B cell (primary cell): ENCODE results near the gene PARD6G. TPM values are rescaled to one million over a fixed set of nuclear protein-coding genes. Genes with fewer than 3 reads are reported as not detected.

ENCODE experiments used
- ATAC-seq: fragments of 200-7000 bp; cut with Tn5 transposase; one replicate; pipeline ENCODE4 v1.10.0; 2021; ENCODE audit warnings: low read depth, mild to moderate bottlenecking, moderate number of reproducible peaks, moderate library complexity
- CTCF ChIA-PET: fragments of 350-600 bp; sonication (Branson Sonifier 250); formaldehyde crosslinking; loops from one replicate; lab custom pipeline; 2021; ENCODE audit warnings: antibody characterized with exemption, inconsistent platforms; lab: Charles Lee
- POLR2A ChIA-PET: fragments of 350-600 bp; sonication (Branson Sonifier 250); formaldehyde crosslinking; loops from one replicate; lab custom pipeline; 2021; ENCODE audit warnings: antibody characterized with exemption; lab: Charles Lee
- DNase-seq: peaks from one replicate; pipeline ENCODE4 v3.0.0; 2013
- H2AFZ ChIP-seq: 2 replicates; pipeline ENCODE4 v1.6.1; 2012; ENCODE audit warnings: mild to moderate bottlenecking, low read depth, low read length; ENCODE audit not compliant: insufficient read depth, poor library complexity, severe bottlenecking
- H3K27ac ChIP-seq, 2 donors: 1 replicate in 1 of 2; 2 replicates in 1 of 2; pipeline ENCODE4 v1.5.1; 2012 to 2013; ENCODE audit warnings: low read length in 2 of 2, mild to moderate bottlenecking in 2 of 2, moderate library complexity in 1 of 2
- H3K27me3 ChIP-seq, 4 experiments: fragments of 200-600 bp in 1 of 4; sonication (generic) in 1 of 4; replicated peaks in 1 of 4; 1 replicate in 2 of 4; 2 replicates in 2 of 4; pipeline versions ENCODE4 v1.6.1 to v1.7.0; 2013 to 2016; ENCODE audit warnings: low read length in 3 of 4, mild to moderate bottlenecking in 2 of 4, mixed read lengths in 1 of 4, moderate library complexity in 1 of 4; ENCODE audit not compliant: insufficient read depth in 4 of 4, control insufficient read depth in 3 of 4; ENCODE audit errors: control extremely low read depth in 1 of 4
- H3K36me3 ChIP-seq, 2 experiments: replicated peaks in 1 of 2; 1 replicate in 1 of 2; 2 replicates in 1 of 2; pipeline versions ENCODE4 v1.6.1 to v1.7.1; 2013; ENCODE audit warnings: low read length in 1 of 2; ENCODE audit not compliant: insufficient read depth in 2 of 2, control insufficient read depth in 1 of 2; ENCODE audit errors: control extremely low read depth in 1 of 2, extremely low read depth in 1 of 2
- H3K4me1 ChIP-seq, 2 donors: fragments of 200-600 bp in 1 of 2; sonication (generic) in 1 of 2; 1 replicate in 1 of 2; 2 replicates in 1 of 2; pipeline versions ENCODE4 v1.5.1 to v1.6.1; 2013 to 2017; ENCODE audit warnings: low read length in 2 of 2; ENCODE audit not compliant: control insufficient read depth in 2 of 2, insufficient read depth in 2 of 2
- H3K4me2 ChIP-seq: replicated peaks from 2 replicates; pipeline ENCODE3; 2012; ENCODE audit warnings: mild to moderate bottlenecking, low read depth, low read length; ENCODE audit not compliant: poor library complexity, severe bottlenecking
- H3K4me3 ChIP-seq, 5 experiments: fragments of 200-600 bp in 1 of 5; sonication (generic) in 1 of 5; 1 replicate in 3 of 5; 2 replicates in 2 of 5; pipeline versions ENCODE4 v1.5.1 to v1.7.0; 2011 to 2016; ENCODE audit warnings: low read length in 4 of 5, mild to moderate bottlenecking in 4 of 5, low read depth in 2 of 5, control low read depth in 1 of 5, moderate library complexity in 1 of 5; ENCODE audit not compliant: insufficient read depth in 1 of 5; ENCODE audit errors: control extremely low read depth in 1 of 5, extremely low read depth in 1 of 5
- H3K79me2 ChIP-seq: fragments of 200-600 bp; sonication (generic); one replicate; pipeline ENCODE4 v1.6.0; 2016; ENCODE audit warnings: low read length; ENCODE audit not compliant: control insufficient read depth, insufficient read depth
- H3K9ac ChIP-seq: fragments of 200-600 bp; sonication (generic); 2 replicates; pipeline ENCODE4 v1.6.1; 2017; ENCODE audit warnings: mild to moderate bottlenecking, low read length, moderate library complexity
- H3K9me3 ChIP-seq, 3 donors: one replicate each; pipeline versions ENCODE4 v1.6.1 to v1.7.1; 2013; ENCODE audit warnings: low read length in 2 of 3; ENCODE audit not compliant: control insufficient read depth in 2 of 3, insufficient read depth in 1 of 3; ENCODE audit errors: control extremely low read depth in 1 of 3
- H4K20me1 ChIP-seq: 2 replicates; pipeline ENCODE4 v1.6.0; 2012; ENCODE audit warnings: mild to moderate bottlenecking, low read length; ENCODE audit not compliant: insufficient read depth, control insufficient read depth, poor library complexity, severe bottlenecking
- H3K27ac Mint-ChIP-seq: one replicate; pipeline ENCODE4 v1.8.0; 2021; ENCODE audit warnings: mixed read lengths
- H3K27me3 Mint-ChIP-seq: one replicate; pipeline ENCODE4 v1.8.0; 2021; ENCODE audit warnings: mixed read lengths
- H3K4me1 Mint-ChIP-seq: one replicate; pipeline ENCODE4 v1.8.0; 2021; ENCODE audit warnings: mixed read lengths
- H3K4me3 Mint-ChIP-seq: one replicate; pipeline ENCODE4 v1.8.0; 2021; ENCODE audit warnings: mixed read lengths
- H3K9me3 Mint-ChIP-seq: one replicate; pipeline ENCODE4 v1.8.0; 2022; ENCODE audit warnings: mixed read lengths; ENCODE audit not compliant: insufficient read depth
- EZH2 ChIP-seq: IDR thresholded peaks from 2 replicates; pipeline ENCODE4 v1.6.1; 2012; ENCODE audit warnings: borderline replicate concordance, low read depth, mild to moderate bottlenecking, moderate library complexity, low read length; ENCODE audit not compliant: insufficient read depth, poor library complexity, severe bottlenecking
- WGBS: methylation state at CpG from one replicate; pipeline ENCODE4 v1.1.5; 2013; ENCODE audit warnings: missing lambda C conversion rate; ENCODE audit not compliant: insufficient coverage; 5-methylcytosine and 5-hydroxymethylcytosine counted together
- intact Hi-C: fragments of 100-400 bp; cut with micrococcal nuclease; formaldehyde crosslinking; loops from one replicate; pipeline ENCODE4 v1.10.0; 2022
- polyA plus RNA-seq: library from polyadenylated mRNA; depleted of rRNA; stranded (reverse); fragments of >200 nt; gene quantifications from 2 replicates; pipeline ENCODE4 v1.2.3, GENCODE V29; 2012
- total RNA-seq, 2 donors: library from RNA; stranded (reverse); fragments of 120-200 nt in 1 of 2; gene quantifications; 1 replicate in 1 of 2; 2 replicates in 1 of 2; pipeline versions ENCODE4 v1.2.3 to v1.2.4, GENCODE V29; 2013 to 2022
- TF ChIP-seq, protein P1 (sequence below): fragments of 200-600 bp; IDR thresholded peaks from one replicate; pipeline ENCODE4 v1.8.0; 2022; ENCODE audit warnings: antibody characterized with exemption, mild to moderate bottlenecking

Gene PARD6G
- total and polyA plus RNA-seq, 2 donors (not counting 1 experiment from before 2014, with no cell fraction given), result not detected

DNA sequence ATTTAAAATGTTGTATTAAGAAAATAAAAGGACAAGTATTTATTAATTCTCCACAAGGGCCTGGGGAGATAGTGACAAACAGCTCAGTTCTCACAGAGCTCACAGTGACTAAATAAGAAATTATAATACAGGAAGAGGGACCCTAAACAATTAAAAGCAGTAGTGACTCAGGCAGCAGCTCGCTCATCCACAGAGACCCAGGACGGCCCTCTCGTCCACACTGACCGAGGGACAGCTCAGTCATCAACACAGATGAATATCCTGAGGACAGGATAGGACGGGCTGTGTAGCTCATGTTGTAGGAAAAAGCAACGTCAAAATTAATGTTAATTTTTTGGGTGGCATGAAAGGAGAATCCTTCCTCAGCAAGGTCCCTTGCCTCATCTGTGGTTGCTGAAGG, 44.1 kb downstream of the PARD6G start:
- H3K27me3 ChIP-seq, result peaks cover 0 to 11% (median 3%) of the 10 kb centered on the region in 4 experiments
- ChIA-PET CTCF (no interaction called here), POLR2A (no interaction called here)
- 80% methylated on average over 6 of the region's 6 CpGs for WGBS
- H3K9me3 ChIP-seq, result no peaks in the 10 kb centered on the region
- TF ChIP-seq, protein P1, sequence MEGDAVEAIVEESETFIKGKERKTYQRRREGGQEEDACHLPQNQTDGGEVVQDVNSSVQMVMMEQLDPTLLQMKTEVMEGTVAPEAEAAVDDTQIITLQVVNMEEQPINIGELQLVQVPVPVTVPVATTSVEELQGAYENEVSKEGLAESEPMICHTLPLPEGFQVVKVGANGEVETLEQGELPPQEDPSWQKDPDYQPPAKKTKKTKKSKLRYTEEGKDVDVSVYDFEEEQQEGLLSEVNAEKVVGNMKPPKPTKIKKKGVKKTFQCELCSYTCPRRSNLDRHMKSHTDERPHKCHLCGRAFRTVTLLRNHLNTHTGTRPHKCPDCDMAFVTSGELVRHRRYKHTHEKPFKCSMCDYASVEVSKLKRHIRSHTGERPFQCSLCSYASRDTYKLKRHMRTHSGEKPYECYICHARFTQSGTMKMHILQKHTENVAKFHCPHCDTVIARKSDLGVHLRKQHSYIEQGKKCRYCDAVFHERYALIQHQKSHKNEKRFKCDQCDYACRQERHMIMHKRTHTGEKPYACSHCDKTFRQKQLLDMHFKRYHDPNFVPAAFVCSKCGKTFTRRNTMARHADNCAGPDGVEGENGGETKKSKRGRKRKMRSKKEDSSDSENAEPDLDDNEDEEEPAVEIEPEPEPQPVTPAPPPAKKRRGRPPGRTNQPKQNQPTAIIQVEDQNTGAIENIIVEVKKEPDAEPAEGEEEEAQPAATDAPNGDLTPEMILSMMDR, result no peak
- TF ChIP-seq EZH2, result no peak
- no peak overlapping the region for H3K4me3 Mint-ChIP-seq
- no peaks in the 10 kb centered on the region for H3K4me1 ChIP-seq
- H3K4me1 Mint-ChIP-seq, result no peaks in the 10 kb centered on the region
- H3K9ac ChIP-seq, result no peak overlapping the region
- ATAC-seq (no peak), DNase-seq (no peak)
- no peaks in the 10 kb centered on the region for H3K79me2 ChIP-seq
- no peaks in the 10 kb centered on the region for H4K20me1 ChIP-seq
- H3K27ac Mint-ChIP-seq, result no peak overlapping the region
- H3K27ac ChIP-seq, result no peak overlapping the region
- H3K4me2 ChIP-seq, result no peak overlapping the region
- H3K27me3 Mint-ChIP-seq, result peaks cover 31% of the 10 kb centered on the region
- H3K9me3 Mint-ChIP-seq, result no peaks in the 10 kb centered on the region
- no peak overlapping the region for H3K4me3 ChIP-seq
- no peak overlapping the region for H2AFZ ChIP-seq
- intact Hi-C loops, result no loop called here
- H3K36me3 ChIP-seq, result no peaks in the 10 kb centered on the region

- H2AFZ ChIP-seq, result no peak overlapping the region
- H3K79me2 ChIP-seq, result no peaks in the 10 kb centered on the region
- no peaks in the 10 kb centered on the region for H3K4me1 ChIP-seq
- DNase-seq, result no peak
- H3K9ac ChIP-seq, result no peak overlapping the region
- H3K4me3 ChIP-seq, result no peak overlapping the region
- Mint-ChIP-seq H3K27ac (no peak overlapping the region), H3K27me3 (peaks cover 34% of the 10 kb centered on the region), H3K9me3 (no peaks in the 10 kb centered on the region), H3K4me3 (no peak overlapping the region), H3K4me1 (no peaks in the 10 kb centered on the region)
- intact Hi-C loops, result no loop called here
- H3K4me2 ChIP-seq, result no peak overlapping the region
- no peak overlapping the region for H3K27ac ChIP-seq
- CTCF ChIA-PET, result no interaction called here
- POLR2A ChIA-PET, result no interaction called here
- H3K9me3 ChIP-seq, result no peaks in the 10 kb centered on the region
- H3K27me3 ChIP-seq, result peaks cover 0 to 11% (median 3%) of the 10 kb centered on the region in 4 experiments
- TF ChIP-seq EZH2, result no peak
- TF ChIP-seq, protein P1, result no peak
- H3K36me3 ChIP-seq, result no peaks in the 10 kb centered on the region
- ATAC-seq, result no peak
- H4K20me1 ChIP-seq, result no peaks in the 10 kb centered on the region
- 68% methylated on average over 5 of the region's 12 CpGs for WGBS
Measured at GRCh38 chr18:80202264-80202998, 44.9 kb downstream of the PARD6G start.
